HG02870 (cell line): Measurements from ENCODE around the gene MRPL33.

Source experiments
- ATAC-seq: cut with Tn5 transposase; IDR thresholded peaks from one replicate; pipeline ENCODE4 v1.9.1; 2021; ENCODE audit warnings: mild to moderate bottlenecking, moderate library complexity; ENCODE audit not compliant: unreplicated experiment

MRPL33 gene

DNA sequence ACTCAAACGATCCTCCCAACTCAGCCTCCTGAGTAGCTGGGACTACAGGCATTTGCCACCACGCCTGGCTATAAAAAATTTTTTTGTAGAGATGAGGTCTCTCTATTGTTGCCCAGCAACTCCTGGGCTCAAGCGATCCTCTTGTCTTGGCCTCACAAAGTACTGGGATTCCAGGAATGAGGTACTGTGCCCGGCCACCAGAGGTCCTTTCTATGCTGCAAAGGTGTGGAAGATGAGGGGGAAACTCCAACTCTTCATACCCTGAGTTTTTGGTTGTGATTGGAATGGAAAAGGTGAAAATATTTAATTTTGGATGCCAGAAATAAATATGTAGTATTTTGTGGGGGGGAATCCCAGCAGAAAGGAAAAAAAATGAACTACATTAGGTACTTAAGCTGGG lies 36.0 kb downstream of the MRPL33 start:
- no peak for ATAC-seq

DNA sequence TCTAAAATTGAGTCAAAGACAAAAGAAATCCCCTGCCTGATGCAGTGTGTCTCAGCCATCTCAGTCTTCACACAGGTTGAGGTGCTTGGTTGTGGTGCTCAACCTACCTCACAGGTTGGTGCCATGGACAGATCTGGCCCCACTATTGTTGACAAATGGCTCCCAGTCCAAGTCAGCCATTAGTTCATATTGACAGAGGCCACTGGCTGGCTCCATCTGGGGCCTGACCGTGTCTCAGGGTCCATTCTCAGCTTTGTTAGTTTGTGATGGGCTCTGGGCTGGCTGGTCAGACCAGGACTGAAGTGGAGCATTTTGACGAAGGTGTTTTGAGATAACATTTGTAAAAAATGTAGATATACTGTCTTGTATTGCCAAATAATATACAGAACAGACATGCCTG lies 36.9 kb downstream of the MRPL33 start:
- no peak for ATAC-seq

DNA sequence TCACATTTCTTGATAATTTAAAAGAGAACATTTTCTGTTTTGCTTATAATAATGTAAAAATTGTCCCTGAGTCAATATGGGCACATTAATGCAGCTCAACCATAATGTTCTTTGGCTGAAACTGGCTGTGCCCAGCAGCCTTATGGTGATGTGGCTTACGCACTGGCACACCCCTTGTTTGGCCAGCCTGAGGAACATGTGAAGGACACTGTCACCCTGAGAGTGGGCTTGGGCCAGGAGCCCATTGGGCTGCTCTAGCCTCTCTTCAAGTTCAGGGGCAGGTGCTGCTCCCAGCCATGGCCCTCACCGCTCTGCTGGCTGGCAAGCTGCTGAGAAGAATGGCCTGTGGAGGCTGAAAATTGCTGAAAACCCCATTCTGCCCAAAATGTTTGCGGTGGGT lies 37.5 kb downstream of the MRPL33 start:
- no peak for ATAC-seq

DNA sequence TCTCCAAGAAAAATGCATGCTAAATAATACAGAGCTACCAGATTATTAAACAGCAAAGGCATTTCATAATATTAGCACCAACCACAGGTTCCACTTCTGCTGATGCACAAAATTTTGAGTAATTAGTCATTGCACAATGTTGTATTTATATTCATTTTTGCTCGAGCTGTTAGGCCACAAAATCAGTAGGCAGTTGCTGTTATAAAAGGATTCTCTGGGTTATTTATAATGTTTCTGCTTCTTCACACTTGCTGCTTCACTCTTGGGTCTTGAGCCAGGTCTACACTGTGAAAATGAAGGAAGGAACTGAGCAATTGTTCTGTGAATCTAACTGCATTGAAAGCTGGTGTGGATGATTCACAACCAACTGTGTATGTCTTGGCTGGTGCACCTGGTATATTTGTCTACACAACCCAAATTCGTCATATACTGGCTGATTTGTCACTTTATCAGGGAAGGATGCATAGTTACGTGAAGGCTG lies 38.3 kb downstream of the MRPL33 start:
- ATAC-seq = no peak

DNA sequence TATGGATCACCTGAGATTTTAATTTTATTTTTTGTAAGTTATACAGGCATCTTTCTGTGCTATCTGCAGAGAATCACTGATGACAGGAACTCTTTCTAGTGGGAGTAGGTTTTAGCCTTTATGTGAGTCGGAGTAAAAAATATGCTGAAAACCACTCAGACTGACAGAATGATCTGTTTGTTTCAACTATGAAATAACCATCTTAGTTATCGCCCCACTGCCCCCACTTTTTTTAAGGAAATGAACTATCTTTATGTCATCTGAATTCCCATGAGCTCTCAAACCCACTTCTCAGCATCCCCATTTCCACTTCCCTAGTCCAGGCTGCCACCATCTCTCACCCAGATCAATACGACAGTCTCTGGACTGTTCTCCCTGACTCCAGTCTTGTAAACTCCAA lies 38.9 kb downstream of the MRPL33 start:
- no peak for ATAC-seq

DNA sequence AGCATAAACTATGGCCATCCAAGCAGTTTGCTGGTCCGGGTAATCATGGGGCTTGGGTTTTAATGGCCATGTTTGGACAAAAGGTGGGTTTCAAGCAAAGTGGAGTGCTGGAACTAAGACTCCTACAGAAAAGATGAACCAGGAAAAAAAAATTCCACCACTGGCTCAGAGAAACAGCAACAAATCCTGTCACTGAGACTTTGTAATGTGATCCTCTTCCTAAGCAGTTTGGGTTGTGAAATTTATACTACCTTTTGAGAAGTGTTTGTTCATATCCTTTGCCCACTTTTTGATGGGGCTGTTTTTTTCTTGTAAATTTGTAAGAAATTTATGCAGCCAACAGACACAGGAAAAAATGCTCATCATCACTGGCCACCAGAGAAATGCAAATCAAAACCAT lies 40.2 kb downstream of the MRPL33 start:
- no peak for ATAC-seq

DNA sequence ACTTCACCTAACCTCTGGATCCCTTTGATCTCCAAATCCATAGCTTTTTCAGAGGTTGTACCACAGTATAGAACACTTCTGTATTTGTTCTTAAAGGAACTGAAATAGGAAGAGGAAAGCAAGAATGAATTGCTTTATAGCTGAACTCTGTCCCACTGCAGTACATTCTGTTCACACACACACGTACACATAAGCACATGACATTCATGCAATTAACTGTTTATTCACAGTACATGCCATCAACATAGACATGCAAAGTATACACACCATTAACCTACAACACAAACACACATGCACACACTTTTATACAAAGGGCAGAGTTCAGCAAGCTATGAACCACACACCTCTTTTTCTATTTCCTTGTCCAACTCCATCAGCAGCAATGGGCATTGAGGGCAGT lies 43.2 kb downstream of the MRPL33 start:
- ATAC-seq = no peak

DNA sequence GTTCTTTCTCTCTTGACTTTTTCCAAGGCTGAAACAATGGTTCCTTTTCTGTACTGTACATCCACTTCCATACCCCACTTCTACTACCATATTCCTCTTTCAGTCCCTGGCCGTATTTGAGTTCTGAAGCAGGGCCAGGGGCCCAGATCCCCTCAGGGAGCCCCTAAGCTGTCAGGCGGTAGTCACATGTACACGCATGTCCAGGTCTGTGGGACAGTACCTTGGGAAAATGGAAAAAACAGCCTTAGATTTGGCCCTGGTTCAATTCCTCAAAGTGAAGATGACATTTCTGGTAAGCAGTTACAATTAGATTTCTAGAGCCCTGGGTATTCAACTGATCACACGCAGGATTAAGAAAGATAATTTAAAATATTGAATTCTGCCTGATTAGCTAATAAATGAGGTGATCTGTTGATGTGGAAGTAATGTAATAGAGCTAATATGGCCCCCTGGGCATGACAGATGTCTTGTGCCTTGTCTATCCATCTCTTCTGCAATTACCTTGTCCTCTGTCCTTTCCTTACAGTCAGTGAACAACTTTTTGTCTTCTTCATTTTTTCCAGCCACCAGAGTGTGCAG lies 44.4 kb downstream of the MRPL33 start:
- no peak for ATAC-seq

DNA sequence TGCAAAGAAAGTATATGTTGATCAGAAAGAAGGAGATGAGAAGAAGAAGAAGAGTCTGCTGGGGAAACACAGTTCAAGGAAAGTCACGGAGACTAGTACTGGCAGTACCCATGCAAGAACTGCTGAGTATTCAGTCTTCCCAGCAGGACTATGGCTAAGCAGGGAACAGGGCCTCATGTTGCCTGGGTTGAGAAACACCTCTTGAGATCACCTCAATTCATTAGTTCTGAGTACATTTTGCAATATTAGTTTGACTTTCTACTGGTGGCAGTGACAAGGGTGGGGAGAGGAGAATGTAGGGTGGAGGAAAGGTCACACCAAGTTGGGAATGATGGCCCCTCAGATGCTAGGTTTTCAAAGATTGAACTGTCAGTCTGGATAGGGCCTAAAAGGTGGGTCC lies 50.5 kb downstream of the MRPL33 start:
- no peak for ATAC-seq

DNA sequence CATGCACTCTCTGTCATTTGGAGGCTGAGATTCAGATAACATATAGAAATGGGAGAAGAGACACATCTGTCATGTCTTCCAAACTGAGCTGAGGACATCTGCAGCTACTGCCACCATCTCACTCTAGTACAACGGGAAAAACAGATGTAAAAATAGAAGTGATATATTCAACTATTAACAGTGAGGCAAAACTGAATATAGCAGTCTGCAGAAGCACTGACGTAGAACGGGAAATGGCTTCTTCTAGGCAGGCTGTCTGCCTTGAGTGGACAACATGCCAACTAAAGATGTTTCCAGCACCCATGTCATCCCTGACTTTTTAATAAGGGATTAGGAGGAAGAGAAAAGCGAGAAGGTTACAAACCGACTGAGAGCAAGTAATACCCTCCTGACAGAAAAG lies 51.6 kb downstream of the MRPL33 start:
- no peak for ATAC-seq

DNA sequence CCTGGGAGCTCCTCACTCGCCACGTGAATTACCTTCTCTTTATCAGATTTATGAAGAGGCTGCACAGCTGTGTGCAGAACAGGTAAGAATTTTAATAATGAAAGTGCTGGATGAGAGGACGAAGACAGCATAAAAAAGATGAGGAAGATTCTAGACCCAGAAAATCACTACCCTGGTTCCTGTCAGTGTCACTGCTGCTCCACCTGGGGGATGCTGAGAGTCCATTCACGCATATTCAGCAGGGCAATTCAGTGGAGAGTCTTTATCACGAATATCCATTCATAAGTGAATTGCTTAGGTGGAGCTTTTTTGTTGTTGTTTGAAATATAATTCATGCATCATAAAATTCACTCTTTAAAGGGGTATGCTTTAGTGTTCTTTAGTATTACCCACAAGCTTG lies 52.0 kb downstream of the MRPL33 start:
- no peak for ATAC-seq

DNA sequence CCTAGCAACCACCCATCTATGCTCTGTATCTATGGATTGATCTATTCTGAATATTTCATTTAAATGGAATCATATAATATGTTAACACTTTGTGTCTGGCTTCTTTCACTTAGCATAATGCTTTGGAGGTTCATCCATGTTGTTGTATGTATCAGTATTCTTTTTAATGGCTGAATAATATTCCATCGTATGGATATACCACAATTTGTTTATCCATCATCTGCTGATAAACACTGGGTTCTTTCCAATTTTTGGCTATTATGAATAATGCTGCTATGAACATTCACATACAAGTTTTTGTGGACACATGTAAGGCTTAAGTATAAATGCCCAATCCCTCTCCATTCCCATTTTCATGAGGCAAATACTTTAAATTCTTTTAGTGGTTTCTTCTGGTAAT lies 52.9 kb downstream of the MRPL33 start:
- ATAC-seq = no peak

DNA sequence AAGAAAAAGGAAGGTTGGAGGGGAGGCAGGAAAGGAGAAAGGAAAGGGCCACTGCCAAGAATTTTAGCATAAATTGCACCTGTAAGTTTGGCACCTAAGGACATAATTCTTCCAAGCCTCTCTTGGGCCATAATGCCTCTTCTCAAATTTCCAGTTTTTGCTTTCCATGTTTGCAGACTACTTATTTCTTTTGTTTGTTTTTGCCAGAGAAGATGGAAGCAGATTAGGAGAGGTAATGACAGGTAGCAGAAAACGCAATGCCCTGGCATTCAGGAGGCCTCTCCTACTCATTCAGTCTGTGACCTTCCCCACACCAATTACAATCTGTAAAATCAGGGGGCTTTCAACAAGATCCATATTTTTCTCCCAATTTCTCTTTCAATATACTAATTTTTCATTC lies 56.8 kb downstream of the MRPL33 start:
- ATAC-seq = no peak
